HepG2 (cell line): ENCODE measurements around the gene TNRC18. TPM values are rescaled to one million over a fixed set of nuclear protein-coding genes. Genes with fewer than 3 reads are reported as not detected.

Experiments
- CBX5 ChIP-seq: sonication (generic); formaldehyde crosslinking; IDR thresholded peaks from 2 replicates; pipeline ENCODE4 v1.4.0; 2020; ENCODE audit warnings: missing genetic modification reagents, borderline replicate concordance
- CENPX ChIP-seq: sonication (generic); formaldehyde crosslinking; IDR thresholded peaks from 2 replicates; pipeline ENCODE4 v1.9.0; 2021; ENCODE audit warnings: mild to moderate bottlenecking, missing genetic modification reagents, moderate library complexity
- CHCHD3 ChIP-seq: sonication (generic); formaldehyde crosslinking; IDR thresholded peaks from 2 replicates; pipeline ENCODE4 v1.8.0; 2022; ENCODE audit warnings: mild to moderate bottlenecking, missing genetic modification reagents, moderate library complexity
- ESRRA ChIP-seq: sonication (generic); formaldehyde crosslinking; IDR thresholded peaks from 2 replicates; pipeline ENCODE4 v1.5.1; 2020; ENCODE audit warnings: mild to moderate bottlenecking, low read depth, missing genetic modification reagents
- FOSL1 ChIP-seq: sonication (generic); formaldehyde crosslinking; IDR thresholded peaks from 2 replicates; pipeline ENCODE4 v1.9.0; 2021; ENCODE audit warnings: missing genetic modification reagents, borderline replicate concordance
- HOXA3 ChIP-seq: sonication (generic); formaldehyde crosslinking; IDR thresholded peaks from 2 replicates; pipeline ENCODE4 v1.5.0; 2020; ENCODE audit warnings: missing genetic modification reagents
- KAT7 ChIP-seq: IDR thresholded peaks from 2 replicates; pipeline ENCODE4 v1.6.1; 2018; ENCODE audit warnings: borderline replicate concordance, missing compliant biosample characterization
- MXD1 ChIP-seq: sonication (generic); formaldehyde crosslinking; IDR thresholded peaks from 2 replicates; pipeline ENCODE4 v1.4.0; 2020; ENCODE audit warnings: mild to moderate bottlenecking, missing genetic modification reagents
- RERE ChIP-seq: IDR thresholded peaks from 2 replicates; pipeline ENCODE4 v1.6.1; 2016; ENCODE audit warnings: low read depth, missing genetic modification reagents, missing compliant biosample characterization
- RFX5 ChIP-seq: IDR thresholded peaks from 2 replicates; pipeline ENCODE4 v1.6.1; 2011; ENCODE audit warnings: low read depth, low read length, improper control_type of control experiment
- TOPORS ChIP-seq: sonication (generic); formaldehyde crosslinking; IDR thresholded peaks from 2 replicates; pipeline ENCODE4 v1.8.0; 2023; ENCODE audit warnings: mild to moderate bottlenecking, missing genetic modification reagents
- ZNF224 ChIP-seq: sonication (generic); formaldehyde crosslinking; IDR thresholded peaks from 2 replicates; pipeline ENCODE4 v1.5.0; 2020; ENCODE audit warnings: mild to moderate bottlenecking, missing genetic modification reagents
- ZNF296 ChIP-seq: sonication (generic); formaldehyde crosslinking; conservative IDR thresholded peaks from 2 replicates; pipeline ENCODE4 v1.5.0; 2020; ENCODE audit warnings: mild to moderate bottlenecking, missing genetic modification reagents
- ZNF343 ChIP-seq: sonication (generic); formaldehyde crosslinking; IDR thresholded peaks from 2 replicates; pipeline ENCODE4 v1.4.0; 2020; ENCODE audit warnings: mild to moderate bottlenecking, missing genetic modification reagents
- polyA plus RNA-seq, 8 experiments: library from polyadenylated mRNA; depleted of rRNA in 3 of 8; stranded (reverse) in 7 of 8; unstranded in 1 of 8; fragments of >200 nt; fragmentation: Illumina TruSeq in 4 of 8; extraction: Trizol in 4 of 8; gene quantifications; 2 replicates each; pipeline versions ENCODE4 v1.2.1 to v1.2.3, GENCODE V29; 2011 to 2016; ENCODE audit warnings: low read depth in 4 of 8, missing spikeins in 1 of 8, mixed read lengths in 1 of 8; ENCODE audit not compliant: insufficient read depth in 1 of 8
- total RNA-seq, 5 experiments: library from RNA; depleted of rRNA; stranded (reverse); fragments of >200 nt; fragmentation: Illumina TruSeq; extraction: Trizol; gene quantifications; 2 replicates each; pipeline ENCODE4 v1.2.3, GENCODE V29; 2016; ENCODE audit warnings: low read depth in 1 of 5
- TF ChIP-seq, protein P1 (sequence below): fragments of 450-650 bp; IDR thresholded peaks from 2 replicates; pipeline ENCODE4 v1.6.1; 2017
- TF ChIP-seq, protein P2 (sequence below): sonication (generic); formaldehyde crosslinking; IDR thresholded peaks from 2 replicates; pipeline ENCODE4 v1.5.0; 2020; ENCODE audit warnings: missing genetic modification reagents, mild to moderate bottlenecking, borderline replicate concordance
- TF ChIP-seq, protein P3 (sequence below): sonication (generic); formaldehyde crosslinking; IDR thresholded peaks from 2 replicates; pipeline ENCODE4 v1.5.0; 2020; ENCODE audit warnings: missing genetic modification reagents
- TF ChIP-seq, protein P4 (sequence below): sonication (generic); formaldehyde crosslinking; IDR thresholded peaks from 2 replicates; pipeline ENCODE4 v1.4.0; 2020; ENCODE audit warnings: mild to moderate bottlenecking, missing genetic modification reagents

TNRC18 gene
- total and polyA plus RNA-seq, 2 of the 13 experiments (the other 11 are each of a cell fraction or from before 2014, with no cell fraction given) = 11.7 to 17.4 TPM

- TF ChIP-seq RERE (CRISPR knock-in tag) (no peak), CENPX (CRISPR knock-in tag) (no peak), CHCHD3 (CRISPR knock-in tag) (no peak), RFX5 (no peak), TOPORS (CRISPR knock-in tag) (no peak), ESRRA (peak; percentile 62; the same call in 1 of the 2 replicates), MXD1 (CRISPR knock-in tag) (no peak), ZNF296 (peak; percentile 71; the same call in 1 of the 2 replicates), KAT7 (no peak), HOXA3 (no peak; the same call in 1 of the 2 replicates), FOSL1 (CRISPR knock-in tag) (no peak), ZNF343 (CRISPR knock-in tag) (no peak), ZNF224 (no peak), CBX5 (CRISPR knock-in tag) (0 out of 2 replicates have a peak, but pooled peaks have one; percentile 26)
- TF ChIP-seq, protein P1, sequence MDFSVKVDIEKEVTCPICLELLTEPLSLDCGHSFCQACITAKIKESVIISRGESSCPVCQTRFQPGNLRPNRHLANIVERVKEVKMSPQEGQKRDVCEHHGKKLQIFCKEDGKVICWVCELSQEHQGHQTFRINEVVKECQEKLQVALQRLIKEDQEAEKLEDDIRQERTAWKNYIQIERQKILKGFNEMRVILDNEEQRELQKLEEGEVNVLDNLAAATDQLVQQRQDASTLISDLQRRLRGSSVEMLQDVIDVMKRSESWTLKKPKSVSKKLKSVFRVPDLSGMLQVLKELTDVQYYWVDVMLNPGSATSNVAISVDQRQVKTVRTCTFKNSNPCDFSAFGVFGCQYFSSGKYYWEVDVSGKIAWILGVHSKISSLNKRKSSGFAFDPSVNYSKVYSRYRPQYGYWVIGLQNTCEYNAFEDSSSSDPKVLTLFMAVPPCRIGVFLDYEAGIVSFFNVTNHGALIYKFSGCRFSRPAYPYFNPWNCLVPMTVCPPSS = no peak
- TF ChIP-seq, protein P2, sequence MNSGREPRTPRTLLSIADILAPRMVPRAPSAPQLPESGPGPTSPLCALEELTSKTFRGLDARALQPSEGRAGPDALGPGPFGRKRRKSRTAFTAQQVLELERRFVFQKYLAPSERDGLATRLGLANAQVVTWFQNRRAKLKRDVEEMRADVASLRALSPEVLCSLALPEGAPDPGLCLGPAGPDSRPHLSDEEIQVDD = no peak
- TF ChIP-seq, protein P3, sequence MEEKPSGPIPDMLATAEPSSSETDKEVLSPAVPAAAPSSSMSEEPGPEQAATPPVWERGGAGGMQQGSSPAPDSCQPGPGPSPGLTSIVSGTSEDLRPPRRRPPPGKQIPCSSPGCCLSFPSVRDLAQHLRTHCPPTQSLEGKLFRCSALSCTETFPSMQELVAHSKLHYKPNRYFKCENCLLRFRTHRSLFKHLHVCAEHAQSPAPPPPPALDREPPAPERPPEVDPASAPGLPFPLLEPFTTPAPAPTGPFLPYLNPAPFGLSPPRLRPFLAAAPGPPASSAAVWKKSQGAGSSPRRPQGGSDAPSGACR (CRISPR knock-in tag) = peak; percentile 17; the same call in 1 of the 2 replicates
- TF ChIP-seq, protein P4, sequence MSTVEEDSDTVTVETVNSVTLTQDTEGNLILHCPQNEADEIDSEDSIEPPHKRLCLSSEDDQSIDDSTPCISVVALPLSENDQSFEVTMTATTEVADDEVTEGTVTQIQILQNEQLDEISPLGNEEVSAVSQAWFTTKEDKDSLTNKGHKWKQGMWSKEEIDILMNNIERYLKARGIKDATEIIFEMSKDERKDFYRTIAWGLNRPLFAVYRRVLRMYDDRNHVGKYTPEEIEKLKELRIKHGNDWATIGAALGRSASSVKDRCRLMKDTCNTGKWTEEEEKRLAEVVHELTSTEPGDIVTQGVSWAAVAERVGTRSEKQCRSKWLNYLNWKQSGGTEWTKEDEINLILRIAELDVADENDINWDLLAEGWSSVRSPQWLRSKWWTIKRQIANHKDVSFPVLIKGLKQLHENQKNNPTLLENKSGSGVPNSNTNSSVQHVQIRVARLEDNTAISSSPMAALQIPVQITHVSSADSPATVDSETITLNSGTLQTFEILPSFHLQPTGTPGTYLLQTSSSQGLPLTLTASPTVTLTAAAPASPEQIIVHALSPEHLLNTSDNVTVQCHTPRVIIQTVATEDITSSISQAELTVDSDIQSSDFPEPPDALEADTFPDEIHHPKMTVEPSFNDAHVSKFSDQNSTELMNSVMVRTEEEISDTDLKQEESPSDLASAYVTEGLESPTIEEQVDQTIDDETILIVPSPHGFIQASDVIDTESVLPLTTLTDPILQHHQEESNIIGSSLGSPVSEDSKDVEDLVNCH (CRISPR knock-in tag) = no peak
These were observed 2.0 kb upstream of the TNRC18 start (continued) for GRCh38 chr7:5425507-5426225.
